Measurements from ENCODE around the gene ZNF346. TPM values are rescaled to one million over a fixed set of nuclear protein-coding genes. Genes with fewer than 3 reads are reported as not detected.

The ZNF346 gene
- total and polyA plus RNA-seq, 2 of the 13 experiments (the other 11 are each of a cell fraction or from before 2014, with no cell fraction given), result 8.6 to 19.4 TPM

DNA sequence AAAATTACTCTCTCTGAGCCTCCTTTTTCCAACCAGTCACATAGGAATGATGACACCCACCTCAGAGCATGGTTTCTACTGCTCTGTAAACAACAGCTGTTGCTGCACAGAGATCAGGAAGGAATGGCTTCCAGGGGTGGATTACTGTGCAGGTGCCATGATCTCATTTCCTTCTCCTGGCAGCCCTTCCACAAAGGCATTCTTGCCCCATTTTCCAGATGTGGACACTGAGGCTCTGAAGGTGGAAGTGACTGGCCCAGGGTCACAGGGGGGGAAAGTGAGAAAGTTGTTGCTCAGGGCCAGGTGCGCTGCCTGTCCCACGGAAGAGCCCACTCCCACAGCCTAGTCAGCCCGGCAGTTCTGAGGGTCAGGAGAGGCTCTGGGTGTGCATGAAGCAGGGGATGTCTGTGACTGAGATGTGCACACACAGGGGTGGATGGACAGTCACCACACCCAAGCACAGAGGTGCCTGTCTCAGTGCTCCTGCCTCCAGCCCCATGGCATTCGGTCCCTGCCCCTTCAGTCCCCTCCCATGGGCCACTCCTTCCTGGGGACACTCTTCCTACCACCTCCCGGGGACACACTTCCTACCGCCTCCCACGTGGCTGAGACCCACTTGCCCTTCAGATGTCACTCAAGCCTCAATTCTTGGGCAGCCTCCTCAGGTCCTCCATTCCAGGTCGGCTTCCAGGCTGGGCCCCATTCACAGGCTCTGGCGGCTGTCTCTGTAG lies 81.2 kb downstream of the ZNF346 start (continued):
- TF ChIP-seq MXD1 (CRISPR knock-in tag; IDR thresholded peaks at IDR 0.05), result no peak
- no peak for TF ChIP-seq NCOA2 (CRISPR knock-in tag; IDR thresholded peaks at IDR 0.05)
- TF ChIP-seq, protein P1, sequence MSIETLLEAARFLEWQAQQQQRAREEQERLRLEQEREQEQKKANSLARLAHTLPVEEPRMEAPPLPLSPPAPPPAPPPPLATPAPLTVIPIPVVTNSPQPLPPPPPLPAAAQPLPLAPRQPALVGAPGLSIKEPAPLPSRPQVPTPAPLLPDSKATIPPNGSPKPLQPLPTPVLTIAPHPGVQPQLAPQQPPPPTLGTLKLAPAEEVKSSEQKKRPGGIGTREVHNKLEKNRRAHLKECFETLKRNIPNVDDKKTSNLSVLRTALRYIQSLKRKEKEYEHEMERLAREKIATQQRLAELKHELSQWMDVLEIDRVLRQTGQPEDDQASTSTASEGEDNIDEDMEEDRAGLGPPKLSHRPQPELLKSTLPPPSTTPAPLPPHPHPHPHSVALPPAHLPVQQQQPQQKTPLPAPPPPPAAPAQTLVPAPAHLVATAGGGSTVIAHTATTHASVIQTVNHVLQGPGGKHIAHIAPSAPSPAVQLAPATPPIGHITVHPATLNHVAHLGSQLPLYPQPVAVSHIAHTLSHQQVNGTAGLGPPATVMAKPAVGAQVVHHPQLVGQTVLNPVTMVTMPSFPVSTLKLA (IDR thresholded peaks at IDR 0.05), result 0 out of 2 replicates have a peak, but pooled peaks have one; percentile 5
- TF ChIP-seq ZNF143 (CRISPR knock-in tag; IDR thresholded peaks at IDR 0.05), result no peak
- TF ChIP-seq ZSCAN31 (CRISPR knock-in tag; IDR thresholded peaks at IDR 0.05; ENCODE audit: low read depth), result no peak
- no peak for TF ChIP-seq ZNF180 (CRISPR knock-in tag; IDR thresholded peaks at IDR 0.05; ENCODE audit: borderline replicate concordance, low read depth)
- 0 out of 2 replicates have a peak, but pooled peaks have one; percentile 11 for TF ChIP-seq GATAD2A (CRISPR knock-in tag; IDR thresholded peaks at IDR 0.05)
- TF ChIP-seq ZNF33B (CRISPR knock-in tag; IDR thresholded peaks at IDR 0.05), result no peak
- TF ChIP-seq ZNF460 (CRISPR knock-in tag; IDR thresholded peaks at IDR 0.05; ENCODE audit: borderline replicate concordance), result no peak
- no peak for TF ChIP-seq HNRNPL (IDR thresholded peaks at IDR 0.05; ENCODE audit: low read depth, low read length)
- no peak for TF ChIP-seq IRF2 (CRISPR knock-in tag; IDR thresholded peaks at IDR 0.05)
- no peak for TF ChIP-seq ZNF446 (CRISPR knock-in tag; IDR thresholded peaks at IDR 0.05)
- TF ChIP-seq, protein P2, sequence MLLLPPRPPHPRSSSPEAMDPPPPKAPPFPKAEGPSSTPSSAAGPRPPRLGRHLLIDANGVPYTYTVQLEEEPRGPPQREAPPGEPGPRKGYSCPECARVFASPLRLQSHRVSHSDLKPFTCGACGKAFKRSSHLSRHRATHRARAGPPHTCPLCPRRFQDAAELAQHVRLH (CRISPR knock-in tag; IDR thresholded peaks at IDR 0.05; ENCODE audit: borderline replicate concordance, low read depth), result no peak
- peak; percentile 34 for TF ChIP-seq CBX1 (IDR thresholded peaks at IDR 0.05; ENCODE audit: low read depth)
- no peak for TF ChIP-seq NR0B2 (CRISPR knock-in tag; IDR thresholded peaks at IDR 0.05)
- TF ChIP-seq CREB1 (IDR thresholded peaks at IDR 0.05), result 0 out of 2 replicates have a peak, but pooled peaks have one; percentile 16
- TF ChIP-seq CREB1 (CRISPR knock-in tag; IDR thresholded peaks at IDR 0.05), result no peak
- no peak for TF ChIP-seq MTF2 (CRISPR knock-in tag; IDR thresholded peaks at IDR 0.05; ENCODE audit: borderline replicate concordance)
- no peak for TF ChIP-seq MIER3 (CRISPR knock-in tag; IDR thresholded peaks at IDR 0.05; ENCODE audit: borderline replicate concordance)
- no peak for TF ChIP-seq SYNCRIP (IDR thresholded peaks at IDR 0.05; ENCODE audit: insufficient read depth, low read depth, low read length)
- TF ChIP-seq ZBTB3 (CRISPR knock-in tag; IDR thresholded peaks at IDR 0.05; ENCODE audit: borderline replicate concordance, low read depth), result no peak
- TF ChIP-seq KLF11 (CRISPR knock-in tag; IDR thresholded peaks at IDR 0.05), result no peak
- no peak for TF ChIP-seq KDM2A (CRISPR knock-in tag; IDR thresholded peaks at IDR 0.05; ENCODE audit: borderline replicate concordance, low read depth)
- TF ChIP-seq, protein P3, sequence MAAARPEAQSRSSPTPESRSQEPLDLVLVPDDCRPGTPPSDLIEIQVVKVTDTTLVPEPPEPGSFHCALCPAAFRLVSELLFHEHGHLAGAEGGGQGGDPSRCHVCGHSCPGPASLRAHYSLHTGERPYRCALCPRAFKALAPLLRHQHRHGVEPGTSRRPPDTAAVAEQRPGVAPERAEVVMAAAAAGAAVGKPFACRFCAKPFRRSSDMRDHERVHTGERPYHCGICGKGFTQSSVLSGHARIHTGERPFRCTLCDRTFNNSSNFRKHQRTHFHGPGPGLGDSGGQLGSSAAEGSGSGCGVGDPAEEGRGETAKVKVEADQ (CRISPR knock-in tag; IDR thresholded peaks at IDR 0.05; ENCODE audit: borderline replicate concordance), result no peak
- TF ChIP-seq ARNT (IDR thresholded peaks at IDR 0.05), result no peak
- TF ChIP-seq, protein P4, sequence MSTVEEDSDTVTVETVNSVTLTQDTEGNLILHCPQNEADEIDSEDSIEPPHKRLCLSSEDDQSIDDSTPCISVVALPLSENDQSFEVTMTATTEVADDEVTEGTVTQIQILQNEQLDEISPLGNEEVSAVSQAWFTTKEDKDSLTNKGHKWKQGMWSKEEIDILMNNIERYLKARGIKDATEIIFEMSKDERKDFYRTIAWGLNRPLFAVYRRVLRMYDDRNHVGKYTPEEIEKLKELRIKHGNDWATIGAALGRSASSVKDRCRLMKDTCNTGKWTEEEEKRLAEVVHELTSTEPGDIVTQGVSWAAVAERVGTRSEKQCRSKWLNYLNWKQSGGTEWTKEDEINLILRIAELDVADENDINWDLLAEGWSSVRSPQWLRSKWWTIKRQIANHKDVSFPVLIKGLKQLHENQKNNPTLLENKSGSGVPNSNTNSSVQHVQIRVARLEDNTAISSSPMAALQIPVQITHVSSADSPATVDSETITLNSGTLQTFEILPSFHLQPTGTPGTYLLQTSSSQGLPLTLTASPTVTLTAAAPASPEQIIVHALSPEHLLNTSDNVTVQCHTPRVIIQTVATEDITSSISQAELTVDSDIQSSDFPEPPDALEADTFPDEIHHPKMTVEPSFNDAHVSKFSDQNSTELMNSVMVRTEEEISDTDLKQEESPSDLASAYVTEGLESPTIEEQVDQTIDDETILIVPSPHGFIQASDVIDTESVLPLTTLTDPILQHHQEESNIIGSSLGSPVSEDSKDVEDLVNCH (CRISPR knock-in tag; IDR thresholded peaks at IDR 0.05), result no peak
- no peak for TF ChIP-seq FOSL1 (CRISPR knock-in tag; IDR thresholded peaks at IDR 0.05; ENCODE audit: borderline replicate concordance)
